ENCODE measurements around the gene IL12B. TPM values are rescaled to one million over a fixed set of nuclear protein-coding genes. Genes with fewer than 3 reads are reported as not detected.
"Not testable (repeated sequence)": the region's sequence is repeated elsewhere in the genome, so short reads cannot be mapped to it uniquely, and the experiment has no call there.

Gene IL12B
- total and polyA plus RNA-seq, 9 donors, result not detected

DNA sequence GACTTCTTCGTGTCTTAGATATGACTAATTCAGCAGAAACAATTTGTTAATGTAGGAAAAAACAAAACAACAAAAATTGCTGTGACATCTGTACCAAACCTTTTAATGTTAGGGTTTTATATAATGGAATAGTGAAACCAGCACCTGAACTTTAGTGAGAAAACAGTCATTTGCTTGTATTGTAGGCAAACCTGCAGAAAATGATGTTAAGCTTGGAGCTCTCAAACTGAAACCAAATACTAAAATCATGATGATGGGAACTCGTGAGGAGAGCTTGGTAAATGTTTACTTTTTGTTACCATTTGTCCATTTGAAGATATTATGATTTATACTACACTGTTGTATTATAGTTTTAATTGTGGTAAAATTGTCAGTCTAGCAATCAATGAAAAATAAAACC, 60.6 kb downstream of the IL12B start:
- no peaks in the 10 kb centered on the region for H3K9me3 ChIP-seq
- no peaks in the 10 kb centered on the region for H3K27me3 ChIP-seq
- no peaks in the 10 kb centered on the region for H3K36me3 ChIP-seq
- whole genome bisulfite sequencing, 3 donors, result 73 to 80% (median 74%) methylated on average over 2 of the region's 2 CpGs
- TF ChIP-seq EP300 (IDR thresholded peaks at IDR 0.05) (no peak), POLR2A (IDR thresholded peaks at IDR 0.05) (no peak)
- TF ChIP-seq, protein P1, sequence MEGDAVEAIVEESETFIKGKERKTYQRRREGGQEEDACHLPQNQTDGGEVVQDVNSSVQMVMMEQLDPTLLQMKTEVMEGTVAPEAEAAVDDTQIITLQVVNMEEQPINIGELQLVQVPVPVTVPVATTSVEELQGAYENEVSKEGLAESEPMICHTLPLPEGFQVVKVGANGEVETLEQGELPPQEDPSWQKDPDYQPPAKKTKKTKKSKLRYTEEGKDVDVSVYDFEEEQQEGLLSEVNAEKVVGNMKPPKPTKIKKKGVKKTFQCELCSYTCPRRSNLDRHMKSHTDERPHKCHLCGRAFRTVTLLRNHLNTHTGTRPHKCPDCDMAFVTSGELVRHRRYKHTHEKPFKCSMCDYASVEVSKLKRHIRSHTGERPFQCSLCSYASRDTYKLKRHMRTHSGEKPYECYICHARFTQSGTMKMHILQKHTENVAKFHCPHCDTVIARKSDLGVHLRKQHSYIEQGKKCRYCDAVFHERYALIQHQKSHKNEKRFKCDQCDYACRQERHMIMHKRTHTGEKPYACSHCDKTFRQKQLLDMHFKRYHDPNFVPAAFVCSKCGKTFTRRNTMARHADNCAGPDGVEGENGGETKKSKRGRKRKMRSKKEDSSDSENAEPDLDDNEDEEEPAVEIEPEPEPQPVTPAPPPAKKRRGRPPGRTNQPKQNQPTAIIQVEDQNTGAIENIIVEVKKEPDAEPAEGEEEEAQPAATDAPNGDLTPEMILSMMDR (IDR thresholded peaks at IDR 0.05), result no peak
- intact Hi-C loops (cut with DNase I), result no loop called here
- no peak overlapping the region for H3K27ac ChIP-seq
- H3K4me1 ChIP-seq (ENCODE audit: insufficient read depth), result no peaks in the 10 kb centered on the region
- DNase-seq, result no peak
- no peak overlapping the region for H3K4me3 ChIP-seq

DNA sequence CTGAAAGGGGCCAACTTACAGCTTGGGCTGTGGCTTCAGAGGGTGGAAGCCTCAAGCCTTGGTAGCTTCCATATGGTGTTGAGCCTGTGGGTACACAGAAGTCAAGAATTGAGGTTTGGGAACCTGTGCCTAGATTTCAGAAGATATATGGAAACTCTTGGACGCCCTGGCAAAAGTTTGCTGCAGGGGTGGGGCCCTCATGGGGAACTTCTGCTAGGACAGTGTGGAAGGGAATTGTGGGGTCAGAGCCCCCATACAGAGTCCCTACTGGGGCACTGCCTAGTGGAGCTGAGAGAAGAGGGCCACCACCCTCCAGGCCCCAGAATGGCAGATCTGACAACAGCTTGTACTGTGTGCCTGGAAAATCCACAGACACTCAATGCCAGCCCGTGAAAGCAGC, 63.5 kb downstream of the IL12B start:
- H3K27me3 ChIP-seq; H3K36me3 ChIP-seq; DNase-seq; intact Hi-C loops (cut with DNase I); H3K4me3 ChIP-seq; H3K27ac ChIP-seq; H3K4me1 ChIP-seq (ENCODE audit: insufficient read depth); H3K9me3 ChIP-seq: not testable (repeated sequence)
- WGBS, 3 donors, result 95 to 100% (median 98%) methylated on average over 2 of the region's 2 CpGs

Small RNA genes lying within 50 kb of the gene (small RNA-seq; reads per million reads assigned to genes)
- gene RNU4ATAC2P, result not detected

Other genes with a start within 250 kb of the IL12B start
- gene EBF1, start 230.6 kb downstream of the IL12B start, total RNA-seq, result 10 to 100 TPM in 6 of 7 donors, 1 to 10 TPM in 1; 6.7 to 51.0 (median 26.1) TPM
- 10 to 100 TPM; 11.9 to 22.6 TPM for gene EBF1, start 230.6 kb downstream of the IL12B start, polyA plus RNA-seq
- gene RNF145, start 120.9 kb downstream of the IL12B start, total RNA-seq, result 10 to 100 TPM; 42.0 to 66.4 (median 53.4) TPM
- gene RNF145, start 120.9 kb downstream of the IL12B start, polyA plus RNA-seq, result 10 to 100 TPM; 39.0 to 62.6 TPM
- 10 to 100 TPM; 16.2 to 32.3 (median 26.0) TPM for gene UBLCP1, start 67.2 kb downstream of the IL12B start, total RNA-seq
- 10 to 100 TPM; 15.0 to 15.2 TPM for gene UBLCP1, start 67.2 kb downstream of the IL12B start, polyA plus RNA-seq